Progenitor cell of endocrine pancreas (in vitro differentiated cells): ENCODE measurements around the gene RMP24.

Source experiments
- DNase-seq: peaks from one replicate; pipeline ENCODE4 v3.0.0; 2021; ENCODE audit warnings: low spot score; ENCODE audit not compliant: unreplicated experiment
- H3K27ac Mint-ChIP-seq: 2 replicates; pipeline ENCODE4 v1.8.0; 2021; ENCODE audit warnings: mild to moderate bottlenecking, moderate library complexity, mixed read lengths
- H3K27me3 Mint-ChIP-seq: 2 replicates; pipeline ENCODE4 v1.8.0; 2021; ENCODE audit warnings: mixed read lengths
- H3K36me3 Mint-ChIP-seq: 2 replicates; pipeline ENCODE4 v1.8.0; 2022; ENCODE audit warnings: mixed read lengths; ENCODE audit not compliant: insufficient read depth
- H3K4me1 Mint-ChIP-seq: 2 replicates; pipeline ENCODE4 v1.8.0; 2021; ENCODE audit warnings: low read depth, mixed read lengths
- H3K4me3 Mint-ChIP-seq: 2 replicates; pipeline ENCODE4 v1.8.0; 2021; ENCODE audit warnings: low read depth, mild to moderate bottlenecking, moderate library complexity, mixed read lengths
- H3K9me3 Mint-ChIP-seq: 2 replicates; pipeline ENCODE4 v1.8.0; 2021; ENCODE audit warnings: low read depth, mixed read lengths
- TF ChIP-seq, protein P1 (sequence below): fragments of 200-600 bp; sonication (generic); IDR thresholded peaks from one replicate; pipeline ENCODE4 v1.5.0; 2021; ENCODE audit warnings: antibody characterized with exemption, mild to moderate bottlenecking; ENCODE audit not compliant: unreplicated experiment

RMP24 gene

DNA sequence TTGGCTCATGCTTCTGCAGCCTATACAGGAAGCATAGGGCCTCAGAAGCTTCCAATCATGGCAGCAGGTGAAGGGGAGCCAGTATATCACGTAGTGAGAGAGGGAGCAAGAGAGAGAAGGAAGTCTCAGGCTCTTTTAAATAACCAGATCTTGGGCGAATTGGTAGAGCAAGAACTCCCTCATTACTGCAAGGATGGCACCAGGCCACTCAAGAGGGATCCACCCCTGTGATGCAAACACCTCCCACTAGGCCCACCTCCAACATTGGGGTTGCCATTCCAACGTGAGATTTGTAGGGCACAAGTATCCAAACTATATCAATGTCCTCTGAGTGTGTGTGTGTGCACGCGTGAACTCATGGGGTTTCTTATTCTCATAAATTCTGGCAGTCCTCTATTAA lies 37.6 kb upstream of the RMP24 start:
- DNase-seq, result no peak
- H3K4me3 Mint-ChIP-seq, result no peak overlapping the region
- H3K36me3 Mint-ChIP-seq, result no peaks in the 10 kb centered on the region
- H3K9me3 Mint-ChIP-seq, result peaks cover 8% of the 10 kb centered on the region
- no peak overlapping the region for H3K27ac Mint-ChIP-seq
- no peaks in the 10 kb centered on the region for H3K27me3 Mint-ChIP-seq
- no peaks in the 10 kb centered on the region for H3K4me1 Mint-ChIP-seq
- TF ChIP-seq, protein P1, sequence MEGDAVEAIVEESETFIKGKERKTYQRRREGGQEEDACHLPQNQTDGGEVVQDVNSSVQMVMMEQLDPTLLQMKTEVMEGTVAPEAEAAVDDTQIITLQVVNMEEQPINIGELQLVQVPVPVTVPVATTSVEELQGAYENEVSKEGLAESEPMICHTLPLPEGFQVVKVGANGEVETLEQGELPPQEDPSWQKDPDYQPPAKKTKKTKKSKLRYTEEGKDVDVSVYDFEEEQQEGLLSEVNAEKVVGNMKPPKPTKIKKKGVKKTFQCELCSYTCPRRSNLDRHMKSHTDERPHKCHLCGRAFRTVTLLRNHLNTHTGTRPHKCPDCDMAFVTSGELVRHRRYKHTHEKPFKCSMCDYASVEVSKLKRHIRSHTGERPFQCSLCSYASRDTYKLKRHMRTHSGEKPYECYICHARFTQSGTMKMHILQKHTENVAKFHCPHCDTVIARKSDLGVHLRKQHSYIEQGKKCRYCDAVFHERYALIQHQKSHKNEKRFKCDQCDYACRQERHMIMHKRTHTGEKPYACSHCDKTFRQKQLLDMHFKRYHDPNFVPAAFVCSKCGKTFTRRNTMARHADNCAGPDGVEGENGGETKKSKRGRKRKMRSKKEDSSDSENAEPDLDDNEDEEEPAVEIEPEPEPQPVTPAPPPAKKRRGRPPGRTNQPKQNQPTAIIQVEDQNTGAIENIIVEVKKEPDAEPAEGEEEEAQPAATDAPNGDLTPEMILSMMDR, result no peak

DNA sequence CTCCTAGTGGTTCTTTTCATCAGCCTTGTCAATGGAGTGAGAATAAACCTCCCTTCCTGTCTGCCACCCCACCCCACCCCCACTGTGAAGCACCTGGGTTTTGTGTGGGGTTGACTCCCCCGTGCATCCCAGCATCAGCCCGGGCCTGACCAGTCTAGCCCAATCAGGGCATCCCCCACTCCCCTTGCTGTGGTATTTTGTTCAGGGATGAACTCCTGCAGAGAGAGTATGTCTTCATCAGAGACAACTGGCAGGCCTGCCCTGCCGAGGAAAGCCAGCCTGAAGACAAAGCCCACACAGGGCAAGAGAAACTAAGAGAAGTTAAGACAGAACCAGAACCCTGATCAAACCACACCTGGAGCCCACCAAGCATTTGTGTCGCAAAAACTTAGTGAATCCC lies 36.7 kb upstream of the RMP24 start:
- Mint-ChIP-seq H3K27ac (no peak overlapping the region), H3K36me3 (no peaks in the 10 kb centered on the region), H3K4me3 (no peak overlapping the region), H3K9me3 (peaks cover 4% of the 10 kb centered on the region), H3K4me1 (no peaks in the 10 kb centered on the region), H3K27me3 (no peaks in the 10 kb centered on the region)
- no peak for DNase-seq
- TF ChIP-seq, protein P1, result no peak

DNA sequence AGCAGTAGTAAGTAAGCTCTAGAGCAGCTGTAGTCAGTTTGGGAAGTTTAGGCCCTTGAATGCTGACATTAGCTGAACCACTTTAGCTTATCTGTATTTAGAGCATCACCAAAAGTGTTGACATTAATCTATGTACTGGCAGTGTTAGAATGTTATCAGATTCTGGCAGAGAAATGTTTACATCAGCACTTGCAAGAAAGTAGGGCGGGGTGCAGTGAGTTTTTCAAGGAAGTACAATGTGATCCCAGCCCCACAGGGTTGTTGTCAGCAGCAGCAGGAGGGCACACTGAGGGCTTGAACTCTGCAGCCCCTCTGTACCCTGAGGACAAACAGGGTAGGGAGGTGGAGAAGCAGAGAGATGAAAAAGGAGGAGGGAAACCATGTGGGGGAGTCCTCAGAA lies 35.5 kb upstream of the RMP24 start:
- Mint-ChIP-seq H3K9me3 (peaks cover 4% of the 10 kb centered on the region), H3K36me3 (no peaks in the 10 kb centered on the region), H3K27me3 (no peaks in the 10 kb centered on the region), H3K4me1 (no peaks in the 10 kb centered on the region), H3K4me3 (no peak overlapping the region), H3K27ac (no peak overlapping the region)
- TF ChIP-seq, protein P1, result no peak
- no peak for DNase-seq

DNA sequence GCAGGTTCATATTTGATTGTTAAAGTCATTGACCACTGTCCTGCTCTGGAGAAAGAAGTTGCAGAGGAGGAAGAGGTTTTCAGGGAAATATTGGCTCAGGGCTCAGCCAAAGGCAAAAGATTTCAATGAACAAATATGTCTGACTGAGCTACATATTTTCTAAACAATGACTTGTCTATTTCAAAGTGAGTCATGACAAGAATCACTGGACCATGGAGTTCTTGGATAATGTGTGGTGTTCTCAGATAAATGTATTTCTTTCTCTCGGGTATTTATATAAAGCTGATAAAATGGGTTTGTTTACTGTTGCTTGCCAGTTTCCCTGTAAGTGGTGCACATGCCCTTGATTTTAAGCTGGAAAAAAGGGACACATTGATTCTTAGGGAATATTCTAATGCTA lies 34.3 kb upstream of the RMP24 start:
- DNase-seq, result no peak
- Mint-ChIP-seq H3K4me1 (no peaks in the 10 kb centered on the region), H3K9me3 (peaks cover 4% of the 10 kb centered on the region), H3K4me3 (no peak overlapping the region), H3K27ac (no peak overlapping the region), H3K27me3 (no peaks in the 10 kb centered on the region), H3K36me3 (no peaks in the 10 kb centered on the region)
- TF ChIP-seq, protein P1, result no peak

DNA sequence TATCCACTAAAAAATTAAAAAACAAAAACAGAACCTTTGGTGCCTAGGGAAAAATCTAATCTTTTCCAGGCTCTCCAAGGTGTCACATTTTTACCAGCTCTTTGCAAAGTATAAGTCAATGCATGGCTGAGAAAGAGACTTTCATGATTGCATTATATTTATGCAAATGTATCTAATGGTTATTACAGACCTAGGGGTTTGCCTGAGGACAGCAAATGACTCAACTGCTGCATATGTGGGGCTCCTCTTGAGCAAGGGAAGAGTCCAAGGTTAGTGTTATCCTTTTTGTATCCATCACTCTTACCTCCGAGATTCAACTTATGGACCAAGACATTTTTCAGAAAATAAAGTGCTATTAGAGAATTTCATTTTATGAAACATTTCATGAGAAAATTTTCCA lies 33.9 kb upstream of the RMP24 start:
- no peak overlapping the region for H3K27ac Mint-ChIP-seq
- no peak for DNase-seq
- H3K36me3 Mint-ChIP-seq, result no peaks in the 10 kb centered on the region
- H3K27me3 Mint-ChIP-seq, result no peaks in the 10 kb centered on the region
- no peaks in the 10 kb centered on the region for H3K4me1 Mint-ChIP-seq
- no peak overlapping the region for H3K4me3 Mint-ChIP-seq
- peaks cover 4% of the 10 kb centered on the region for H3K9me3 Mint-ChIP-seq
- TF ChIP-seq, protein P1, result no peak
